Liver (tissue), 2 donors: ENCODE data around the gene MISP.

Source experiments
- RAD21 ChIP-seq, 2 donors: IDR thresholded peaks; 2 replicates each; pipeline ENCODE4 v1.6.1; 2016; ENCODE audit warnings: antibody characterized with exemption in 2 of 2, mild to moderate bottlenecking in 2 of 2
- REST ChIP-seq: IDR thresholded peaks from 2 replicates; pipeline ENCODE4 v1.6.1; 2016; ENCODE audit warnings: antibody characterized with exemption, mild to moderate bottlenecking
- TF ChIP-seq, protein P1 (sequence below): IDR thresholded peaks from 2 replicates; pipeline ENCODE4 v1.6.1; 2016; ENCODE audit warnings: antibody characterized with exemption
- donor health status: healthy.

DNA sequence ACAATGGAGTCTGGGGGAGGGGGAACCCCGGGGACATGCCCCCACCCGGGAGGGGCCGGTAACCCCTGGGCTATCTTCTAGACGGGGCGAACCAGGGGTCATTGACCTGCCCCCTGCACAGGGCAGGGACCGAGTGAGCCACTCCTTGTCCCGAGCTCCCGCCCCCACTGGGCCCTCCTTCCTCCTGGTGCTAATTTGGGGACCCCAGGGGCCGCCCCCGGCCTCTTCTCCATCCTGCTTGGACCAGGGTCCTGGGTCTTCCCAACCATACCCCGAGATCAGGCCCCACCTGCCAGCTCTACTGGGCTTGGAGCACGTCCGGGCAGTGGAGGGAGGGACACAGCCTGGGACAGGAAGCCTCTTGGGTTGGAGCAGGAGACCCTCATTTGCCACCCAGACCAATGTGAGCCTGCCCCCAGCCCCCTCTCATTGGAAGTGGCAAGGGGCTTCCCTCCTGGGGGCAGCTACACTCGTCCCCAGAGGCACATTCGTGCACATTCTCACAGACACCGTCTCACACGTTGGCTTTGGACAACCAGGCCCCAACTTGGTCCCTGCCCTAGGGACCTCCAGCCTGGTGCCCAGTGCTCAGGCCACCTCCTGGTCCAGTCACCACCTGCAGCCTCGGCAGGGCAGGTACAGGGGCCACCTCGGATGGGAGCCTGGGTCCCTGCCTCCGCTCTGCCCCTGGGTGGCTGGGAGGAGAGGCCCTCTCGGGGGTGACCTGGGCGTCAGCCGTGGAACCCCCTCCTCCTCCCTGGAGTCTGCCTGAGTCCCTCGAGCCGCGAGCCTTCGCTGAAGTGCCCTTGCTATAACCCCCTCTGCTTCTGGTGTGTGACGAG, 3.3 kb upstream of the MISP start:
- no peak for TF ChIP-seq REST
- no peak for TF ChIP-seq RAD21 (IDR thresholded peaks at IDR 0.05)
- TF ChIP-seq, protein P1, sequence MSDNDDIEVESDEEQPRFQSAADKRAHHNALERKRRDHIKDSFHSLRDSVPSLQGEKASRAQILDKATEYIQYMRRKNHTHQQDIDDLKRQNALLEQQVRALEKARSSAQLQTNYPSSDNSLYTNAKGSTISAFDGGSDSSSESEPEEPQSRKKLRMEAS = no peak
